Glutamatergic neuron (in vitro differentiated cells): ENCODE data around the gene EPB42. TPM values are rescaled to one million over a fixed set of nuclear protein-coding genes. Genes with fewer than 3 reads are reported as not detected.

Source experiments
- DNase-seq: peaks from one replicate; pipeline ENCODE4 v3.0.0; 2022
- H3K27ac Mint-ChIP-seq: one replicate; pipeline ENCODE4 v1.8.0; 2020; ENCODE audit warnings: mild to moderate bottlenecking, mixed read lengths, inconsistent platforms; ENCODE audit not compliant: unreplicated experiment
- H3K27me3 Mint-ChIP-seq: one replicate; pipeline ENCODE4 v1.8.0; 2020; ENCODE audit warnings: mild to moderate bottlenecking, moderate library complexity, mixed read lengths, inconsistent platforms; ENCODE audit not compliant: unreplicated experiment
- H3K36me3 Mint-ChIP-seq: one replicate; pipeline ENCODE4 v1.8.0; 2020; ENCODE audit warnings: mild to moderate bottlenecking, mixed read lengths, inconsistent platforms; ENCODE audit not compliant: unreplicated experiment
- H3K4me1 Mint-ChIP-seq: one replicate; pipeline ENCODE4 v1.8.0; 2020; ENCODE audit warnings: mild to moderate bottlenecking, low read depth, mixed read lengths, inconsistent platforms; ENCODE audit not compliant: unreplicated experiment
- H3K4me3 Mint-ChIP-seq: one replicate; pipeline ENCODE4 v1.8.0; 2020; ENCODE audit warnings: mild to moderate bottlenecking, mixed read lengths, inconsistent platforms; ENCODE audit not compliant: unreplicated experiment
- H3K9me3 Mint-ChIP-seq: one replicate; pipeline ENCODE4 v1.8.0; 2020; ENCODE audit warnings: mild to moderate bottlenecking, moderate library complexity, mixed read lengths, inconsistent platforms; ENCODE audit not compliant: unreplicated experiment
- CTCF ChIP-seq: fragments of 200-600 bp; sonication (generic); IDR thresholded peaks from one replicate; pipeline ENCODE4 v1.5.0; 2021; ENCODE audit not compliant: partially characterized antibody, unreplicated experiment
- total RNA-seq: library from RNA; stranded (reverse); fragmentation: NEBNext Ultra II Directional; extraction: Animal tissue kit (Norgen Biotek cat#: 25700); gene quantifications from one replicate; pipeline ENCODE4 v1.2.1, GENCODE V29; 2021; ENCODE audit not compliant: unreplicated experiment

Gene EPB42
- total RNA-seq, 1 donor from 2014 or later = not detected

GRCh38 chr15:43266834-43267233, 46.0 kb upstream of the EPB42 start, which contains the start of gene TGM5:
TSS of gene TGM5 (minus strand) at chr15:43266928. CDS start at chr15:43266849, 79 bp downstream.
- H3K4me1 Mint-ChIP-seq = no peaks in the 10 kb centered on the region
- no peak within 1 kb of the TSS for H3K27ac Mint-ChIP-seq
- H3K36me3 Mint-ChIP-seq = peaks cover 4% of the 10 kb centered on the region
- H3K4me3 Mint-ChIP-seq = no peak within 1 kb of the TSS
- H3K9me3 Mint-ChIP-seq = no peaks in the 10 kb centered on the region
- H3K27me3 Mint-ChIP-seq = peaks cover 3% of the 10 kb centered on the region
- no peak for TF ChIP-seq CTCF
- DNase-seq = no peak

- H3K4me1 Mint-ChIP-seq = no peaks in the 10 kb centered on the region
- peaks cover 4% of the 10 kb centered on the region for H3K36me3 Mint-ChIP-seq
- H3K27me3 Mint-ChIP-seq = peaks cover 2% of the 10 kb centered on the region
- no peak overlapping the region for H3K27ac Mint-ChIP-seq
- DNase-seq = no peak
- no peak for TF ChIP-seq CTCF
- no peak overlapping the region for H3K4me3 Mint-ChIP-seq
- no peaks in the 10 kb centered on the region for H3K9me3 Mint-ChIP-seq
Measured at GRCh38 chr15:43266386-43266785, 45.6 kb upstream of the EPB42 start.

- TF ChIP-seq CTCF = no peak
- H3K36me3 Mint-ChIP-seq = no peaks in the 10 kb centered on the region
- H3K27ac Mint-ChIP-seq = no peak overlapping the region
- H3K4me1 Mint-ChIP-seq = no peaks in the 10 kb centered on the region
- no peak overlapping the region for H3K4me3 Mint-ChIP-seq
- no peak for DNase-seq
- H3K27me3 Mint-ChIP-seq = no peaks in the 10 kb centered on the region
- H3K9me3 Mint-ChIP-seq = peaks cover 1% of the 10 kb centered on the region
Measured at GRCh38 chr15:43260011-43260615, 39.3 kb upstream of the EPB42 start.

- H3K9me3 Mint-ChIP-seq = peaks cover 1% of the 10 kb centered on the region
- no peak overlapping the region for H3K27ac Mint-ChIP-seq
- H3K36me3 Mint-ChIP-seq = no peaks in the 10 kb centered on the region
- TF ChIP-seq CTCF = no peak
- DNase-seq = no peak
- H3K27me3 Mint-ChIP-seq = no peaks in the 10 kb centered on the region
- no peak overlapping the region for H3K4me3 Mint-ChIP-seq
- H3K4me1 Mint-ChIP-seq = no peaks in the 10 kb centered on the region
Measured at GRCh38 chr15:43258781-43259180, 38.0 kb upstream of the EPB42 start.

- Mint-ChIP-seq H3K4me1 (no peaks in the 10 kb centered on the region), H3K36me3 (no peaks in the 10 kb centered on the region), H3K27me3 (no peaks in the 10 kb centered on the region), H3K9me3 (peaks cover 1% of the 10 kb centered on the region), H3K4me3 (no peak overlapping the region), H3K27ac (no peak overlapping the region)
- no peak for DNase-seq
- TF ChIP-seq CTCF = no peak
Measured at GRCh38 chr15:43256341-43256740, 35.5 kb upstream of the EPB42 start.
